Measurements from ENCODE around the gene DEPDC5.

Gene DEPDC5

DNA sequence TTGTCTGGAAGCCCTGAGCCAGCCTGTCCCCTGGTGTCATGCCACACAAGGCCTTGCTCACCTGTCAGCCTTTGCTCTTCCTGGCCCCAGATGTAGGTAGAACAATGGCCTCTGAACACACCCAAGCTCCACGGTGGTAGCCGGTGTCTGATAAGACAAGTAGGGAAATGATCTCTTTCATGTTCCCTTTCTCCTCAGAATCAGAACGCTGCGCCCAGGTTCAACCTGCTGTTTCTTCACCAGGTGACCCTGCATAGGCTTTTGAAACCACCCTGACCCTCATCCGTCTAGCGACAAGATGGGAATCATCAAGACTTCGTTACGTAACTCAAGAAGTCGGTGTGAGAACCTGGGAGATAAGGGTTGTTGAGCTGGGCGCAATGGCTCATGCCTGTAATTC, 161.8 kb downstream of the DEPDC5 start:
- no peak for ATAC-seq (ENCODE audit: insufficient read depth, low read depth)
- no peaks in the 10 kb centered on the region for H4K20me1 ChIP-seq (ENCODE audit: insufficient read depth, low read length)

DNA sequence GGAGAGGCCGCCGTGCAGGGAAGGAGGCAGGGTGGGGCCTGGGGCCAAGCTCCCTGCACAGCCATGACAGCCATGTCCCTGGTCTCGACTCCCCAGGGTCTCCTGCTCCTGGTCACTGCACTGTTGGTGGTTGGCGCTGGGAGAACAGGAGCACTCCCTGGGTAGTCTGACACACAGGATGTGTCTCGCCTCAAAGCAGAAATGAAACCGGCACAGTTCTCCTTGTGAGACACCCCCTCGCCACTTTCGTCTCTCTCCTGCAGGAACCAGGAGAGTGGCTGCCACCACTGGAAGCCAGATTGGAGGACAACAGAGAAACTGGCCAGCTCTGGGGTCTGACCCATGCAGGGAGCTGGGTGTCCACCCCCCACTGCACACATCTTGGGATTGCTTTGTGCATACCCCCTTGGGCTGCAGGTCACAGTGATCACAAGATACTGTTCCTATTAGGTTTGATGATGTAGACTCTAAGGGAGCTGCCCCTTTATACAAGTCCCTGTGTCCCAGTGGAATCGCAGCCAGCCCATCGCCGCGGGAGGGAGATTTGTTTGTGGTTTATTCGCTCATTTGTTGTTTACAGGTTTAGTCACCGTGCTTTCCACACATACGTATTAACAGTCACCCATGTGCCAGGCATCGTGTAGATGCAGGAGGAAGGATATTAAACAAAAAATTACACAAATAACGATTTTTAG, 163.6 kb downstream of the DEPDC5 start:
- H3K9me3 ChIP-seq (ENCODE audit: insufficient read depth, low read length, severe bottlenecking), result no peaks in the 10 kb centered on the region
- TF ChIP-seq, protein P1, sequence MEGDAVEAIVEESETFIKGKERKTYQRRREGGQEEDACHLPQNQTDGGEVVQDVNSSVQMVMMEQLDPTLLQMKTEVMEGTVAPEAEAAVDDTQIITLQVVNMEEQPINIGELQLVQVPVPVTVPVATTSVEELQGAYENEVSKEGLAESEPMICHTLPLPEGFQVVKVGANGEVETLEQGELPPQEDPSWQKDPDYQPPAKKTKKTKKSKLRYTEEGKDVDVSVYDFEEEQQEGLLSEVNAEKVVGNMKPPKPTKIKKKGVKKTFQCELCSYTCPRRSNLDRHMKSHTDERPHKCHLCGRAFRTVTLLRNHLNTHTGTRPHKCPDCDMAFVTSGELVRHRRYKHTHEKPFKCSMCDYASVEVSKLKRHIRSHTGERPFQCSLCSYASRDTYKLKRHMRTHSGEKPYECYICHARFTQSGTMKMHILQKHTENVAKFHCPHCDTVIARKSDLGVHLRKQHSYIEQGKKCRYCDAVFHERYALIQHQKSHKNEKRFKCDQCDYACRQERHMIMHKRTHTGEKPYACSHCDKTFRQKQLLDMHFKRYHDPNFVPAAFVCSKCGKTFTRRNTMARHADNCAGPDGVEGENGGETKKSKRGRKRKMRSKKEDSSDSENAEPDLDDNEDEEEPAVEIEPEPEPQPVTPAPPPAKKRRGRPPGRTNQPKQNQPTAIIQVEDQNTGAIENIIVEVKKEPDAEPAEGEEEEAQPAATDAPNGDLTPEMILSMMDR (IDR thresholded peaks at IDR 0.05; ENCODE audit: borderline replicate concordance, extremely low read depth, low read length, poor library complexity, severe bottlenecking), result no peak
- TF ChIP-seq EZH2 (IDR thresholded peaks at IDR 0.05; ENCODE audit: borderline replicate concordance, low read depth, low read length, severe bottlenecking), result no peak
- H2AFZ ChIP-seq (ENCODE audit: low read depth, low read length), result no peak overlapping the region
- DNase-seq (no peak), ATAC-seq (ENCODE audit: insufficient read depth, low read depth) (no peak)
- no peak overlapping the region for H3K9ac ChIP-seq (ENCODE audit: low read depth, low read length)
- H3K4me2 ChIP-seq (ENCODE audit: insufficient read depth, low read length), result no peak overlapping the region
- H3K27me3 ChIP-seq (ENCODE audit: insufficient read depth, low read length, poor library complexity), result no peaks in the 10 kb centered on the region
- no peaks in the 10 kb centered on the region for H3K79me2 ChIP-seq (ENCODE audit: insufficient read depth, low read length)
- H3K27ac ChIP-seq (ENCODE audit: low read length), result no peak overlapping the region
- no peaks in the 10 kb centered on the region for H4K20me1 ChIP-seq (ENCODE audit: insufficient read depth, low read length)
- H3K36me3 ChIP-seq (ENCODE audit: insufficient read depth, low read length), result no peaks in the 10 kb centered on the region
- H3K4me1 ChIP-seq (ENCODE audit: insufficient read depth, low read length), result no peaks in the 10 kb centered on the region
- H3K4me3 ChIP-seq (ENCODE audit: low read depth in 1 of 2, low read length in 2 of 2), result no peak overlapping the region

More for the DNA sequence above, 161.8 kb downstream of the DEPDC5 start:
- Histone ChIP-seq H3K4me1 (ENCODE audit: insufficient read depth, low read length) (no peaks in the 10 kb centered on the region), H3K9me3 (ENCODE audit: insufficient read depth, low read length, severe bottlenecking) (no peaks in the 10 kb centered on the region), H3K36me3 (ENCODE audit: insufficient read depth, low read length) (no peaks in the 10 kb centered on the region), H3K27me3 (ENCODE audit: insufficient read depth, low read length, poor library complexity) (no peaks in the 10 kb centered on the region), H3K9ac (ENCODE audit: low read depth, low read length) (no peak overlapping the region), H3K4me3 (ENCODE audit: low read depth in 1 of 2, low read length in 2 of 2) (no peak overlapping the region), H3K27ac (ENCODE audit: low read length) (no peak overlapping the region), H3K4me2 (ENCODE audit: insufficient read depth, low read length) (no peak overlapping the region), H3K79me2 (ENCODE audit: insufficient read depth, low read length) (no peaks in the 10 kb centered on the region), H2AFZ (ENCODE audit: low read depth, low read length) (no peak overlapping the region)
- no peak for TF ChIP-seq EZH2 (IDR thresholded peaks at IDR 0.05; ENCODE audit: borderline replicate concordance, low read depth, low read length, severe bottlenecking)
- TF ChIP-seq, protein P1 (IDR thresholded peaks at IDR 0.05; ENCODE audit: borderline replicate concordance, extremely low read depth, low read length, poor library complexity, severe bottlenecking), result no peak
- DNase-seq, result no peak

DNA sequence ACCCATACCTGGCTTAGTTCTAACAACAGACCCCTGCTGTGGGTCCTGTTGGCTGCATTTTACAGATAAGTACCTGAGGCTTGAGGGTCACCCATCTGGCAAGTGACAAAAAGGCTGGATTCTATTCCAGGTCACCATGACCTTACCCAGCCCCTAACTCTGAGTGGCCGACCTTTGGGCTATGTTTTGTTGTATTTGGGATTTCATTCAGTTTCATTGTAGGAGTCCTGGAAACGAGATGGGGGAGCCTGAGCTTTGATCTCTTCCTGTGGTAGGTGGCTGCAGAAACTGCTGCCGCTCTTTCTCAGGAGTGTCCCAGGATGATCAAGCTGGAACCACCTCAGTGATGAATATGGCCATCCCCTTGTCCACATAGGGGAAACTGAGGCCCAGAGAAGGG, 165.9 kb downstream of the DEPDC5 start:
- Histone ChIP-seq H3K4me3 (ENCODE audit: low read depth in 1 of 2, low read length in 2 of 2) (no peak overlapping the region), H3K27me3 (ENCODE audit: insufficient read depth, low read length, poor library complexity) (no peaks in the 10 kb centered on the region), H3K4me2 (ENCODE audit: insufficient read depth, low read length) (no peak overlapping the region), H3K79me2 (ENCODE audit: insufficient read depth, low read length) (no peaks in the 10 kb centered on the region), H3K27ac (ENCODE audit: low read length) (no peak overlapping the region), H3K9me3 (ENCODE audit: insufficient read depth, low read length, severe bottlenecking) (no peaks in the 10 kb centered on the region), H2AFZ (ENCODE audit: low read depth, low read length) (no peak overlapping the region), H3K36me3 (ENCODE audit: insufficient read depth, low read length) (no peaks in the 10 kb centered on the region), H3K4me1 (ENCODE audit: insufficient read depth, low read length) (no peaks in the 10 kb centered on the region), H4K20me1 (ENCODE audit: insufficient read depth, low read length) (no peaks in the 10 kb centered on the region), H3K9ac (ENCODE audit: low read depth, low read length) (no peak overlapping the region)
- ATAC-seq (ENCODE audit: insufficient read depth, low read depth), result no peak
- TF ChIP-seq, protein P1 (IDR thresholded peaks at IDR 0.05; ENCODE audit: borderline replicate concordance, extremely low read depth, low read length, poor library complexity, severe bottlenecking), result no peak
- TF ChIP-seq EZH2 (IDR thresholded peaks at IDR 0.05; ENCODE audit: borderline replicate concordance, low read depth, low read length, severe bottlenecking), result no peak
- no peak for DNase-seq

Data from DND-41 (cell line).